Activated naive CD8-positive, alpha-beta T cell treated with anti-CD3 and anti-CD28 coated beads, Interleukin-2, amount 10 ng/mL, durations not matched to agents 7 days and 5 days (primary cell): ENCODE results near the gene TNPO3. TPM values are rescaled to one million over a fixed set of nuclear protein-coding genes. Genes with fewer than 3 reads are reported as not detected.
"Not testable (repeated sequence)": the region's sequence is repeated elsewhere in the genome, so short reads cannot be mapped to it uniquely, and the experiment has no call there.

Experiments
- ATAC-seq: fragments of 150-1000 bp; cut with Tn5 transposase; one replicate; pipeline ENCODE4 v1.10.0; 2021; ENCODE audit warnings: low read depth, moderate library complexity
- POLR2A ChIA-PET: fragments of 350-600 bp; sonication (Branson Sonifier 250); formaldehyde crosslinking; loops from one replicate; lab custom pipeline; 2021; ENCODE audit warnings: antibody characterized with exemption; lab: Charles Lee
- DNase-seq: peaks from one replicate; pipeline ENCODE4 v3.0.0; 2021
- H3K27ac Mint-ChIP-seq: one replicate; pipeline ENCODE4 v1.8.0; 2022; ENCODE audit warnings: mild to moderate bottlenecking, mixed read lengths
- H3K27me3 Mint-ChIP-seq: one replicate; pipeline ENCODE4 v1.8.0; 2022; ENCODE audit warnings: mild to moderate bottlenecking, moderate library complexity, mixed read lengths
- H3K36me3 Mint-ChIP-seq: one replicate; pipeline ENCODE4 v1.8.0; 2021; ENCODE audit warnings: mild to moderate bottlenecking, mixed read lengths
- H3K4me1 Mint-ChIP-seq: one replicate; pipeline ENCODE4 v1.8.0; 2021; ENCODE audit warnings: mixed read lengths
- H3K4me3 Mint-ChIP-seq: one replicate; pipeline ENCODE4 v1.8.0; 2022; ENCODE audit warnings: mild to moderate bottlenecking, moderate library complexity, mixed read lengths
- H3K9me3 Mint-ChIP-seq: one replicate; pipeline ENCODE4 v1.8.0; 2021; ENCODE audit warnings: mixed read lengths
- total RNA-seq, 2 experiments: library from RNA; stranded (reverse); gene quantifications; one replicate each; pipeline ENCODE4 v1.2.3, GENCODE V29; 2021

Gene TNPO3
- total RNA-seq, 2 experiments from 2014 or later = 43.0 to 43.9 TPM

DNA sequence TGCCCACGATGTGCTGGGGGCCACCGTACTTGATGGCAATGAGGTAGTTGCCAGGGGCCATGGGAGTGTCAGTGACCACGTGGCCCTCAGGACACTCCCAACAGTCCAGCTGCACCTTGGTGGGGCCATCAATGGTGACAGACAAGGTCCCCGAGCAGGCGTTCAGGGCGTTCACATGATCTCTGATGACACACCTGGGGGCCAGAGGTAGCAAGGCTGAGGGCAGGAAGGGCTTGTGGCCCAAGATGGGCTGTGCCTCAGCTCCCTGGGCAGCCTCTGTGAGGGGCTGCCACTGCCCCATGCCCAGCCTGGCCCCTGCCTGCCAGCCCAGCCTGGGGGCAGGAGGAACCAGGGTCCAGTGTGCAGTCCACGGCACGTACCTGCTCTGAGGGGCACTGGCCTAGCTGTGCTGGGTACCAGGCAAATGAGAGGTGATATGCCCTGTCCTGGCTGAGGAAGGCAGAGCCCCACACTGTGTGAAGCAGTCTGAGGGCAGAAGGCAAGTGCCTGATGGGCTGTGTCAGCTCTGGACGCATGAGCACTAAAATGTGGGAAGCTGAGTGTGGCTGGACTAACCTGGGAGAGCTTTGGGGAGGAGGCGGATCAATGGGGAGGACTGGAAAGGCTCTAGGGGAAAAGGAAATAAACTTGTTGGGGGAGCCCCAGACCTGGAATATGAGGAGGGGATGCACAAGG, 140.9 kb downstream of the TNPO3 start:
- Mint-ChIP-seq H3K27me3 (peaks cover 55% of the 10 kb centered on the region), H3K4me3 (no peak overlapping the region), H3K36me3 (no peaks in the 10 kb centered on the region), H3K9me3 (no peaks in the 10 kb centered on the region), H3K27ac (no peak overlapping the region), H3K4me1 (peaks cover 4% of the 10 kb centered on the region)
- DNase-seq (no peak), ATAC-seq (no peak)
- POLR2A ChIA-PET = no interaction called here

GRCh38 chr7:128912709-128913495, 142.0 kb downstream of the TNPO3 start:
- H3K27ac Mint-ChIP-seq, ATAC-seq, H3K4me3 Mint-ChIP-seq, H3K36me3 Mint-ChIP-seq, H3K4me1 Mint-ChIP-seq, DNase-seq, POLR2A ChIA-PET, H3K9me3 Mint-ChIP-seq: not testable (repeated sequence)
- H3K27me3 Mint-ChIP-seq = peaks cover 56% of the 10 kb centered on the region

GRCh38 chr7:128912281-128912680, 142.6 kb downstream of the TNPO3 start:
- ATAC-seq = no peak
- no peak for DNase-seq
- Mint-ChIP-seq H3K36me3 (no peaks in the 10 kb centered on the region), H3K4me1 (peaks cover 4% of the 10 kb centered on the region), H3K9me3 (no peaks in the 10 kb centered on the region), H3K27ac (no peak overlapping the region), H3K27me3 (peaks cover 59% of the 10 kb centered on the region), H3K4me3 (no peak overlapping the region)
- POLR2A ChIA-PET = no interaction called here

GRCh38 chr7:128911423-128912031, 143.4 kb downstream of the TNPO3 start:
- POLR2A ChIA-PET = no interaction called here
- no peak for DNase-seq
- H3K4me1 Mint-ChIP-seq = peaks cover 4% of the 10 kb centered on the region
- H3K4me3 Mint-ChIP-seq = no peak overlapping the region
- peak overlapping the region; percentile 40 for H3K27ac Mint-ChIP-seq
- H3K9me3 Mint-ChIP-seq = no peaks in the 10 kb centered on the region
- H3K36me3 Mint-ChIP-seq = no peaks in the 10 kb centered on the region
- peaks cover 52% of the 10 kb centered on the region for H3K27me3 Mint-ChIP-seq
- no peak for ATAC-seq

DNA sequence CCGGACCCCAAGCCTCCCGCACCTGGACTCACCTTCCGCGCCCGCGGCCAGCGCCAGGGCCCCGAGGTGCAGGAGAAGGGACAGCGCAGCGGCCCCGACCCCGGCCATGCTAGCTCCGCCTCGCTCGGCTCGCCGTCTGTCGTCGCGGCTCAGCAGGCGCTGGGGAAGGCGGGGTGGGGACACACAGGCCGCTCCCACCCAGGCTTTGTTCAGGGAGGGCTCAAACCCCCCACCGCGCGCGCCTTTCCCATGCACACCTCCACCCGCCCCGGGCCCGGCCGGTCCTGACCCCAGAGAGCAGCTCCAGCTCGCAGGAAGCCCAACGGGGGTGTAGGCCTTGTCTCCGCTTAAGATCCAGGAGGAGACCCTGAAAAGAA, 144.4 kb downstream of the TNPO3 start, which contains the start of gene KCP:
KCP (minus strand) TSS at position 141 of the 377 bp plus-strand sequence; CDS start at position 108, 33 bp downstream.
- POLR2A ChIA-PET = no interaction called here
- H3K36me3 Mint-ChIP-seq = no peaks in the 10 kb centered on the region
- DNase-seq (no peak), ATAC-seq (no peak)
- peaks cover 3% of the 10 kb centered on the region for H3K4me1 Mint-ChIP-seq
- peaks cover 53% of the 10 kb centered on the region for H3K27me3 Mint-ChIP-seq
- no peak within 1 kb of the TSS for H3K27ac Mint-ChIP-seq
- no peak within 1 kb of the TSS for H3K4me3 Mint-ChIP-seq
- H3K9me3 Mint-ChIP-seq = no peaks in the 10 kb centered on the region

- Mint-ChIP-seq H3K36me3 (no peaks in the 10 kb centered on the region), H3K27ac (no peak overlapping the region)
These were observed 145.0 kb downstream of the TNPO3 start for GRCh38 chr7:128909625-128910568.

DNA sequence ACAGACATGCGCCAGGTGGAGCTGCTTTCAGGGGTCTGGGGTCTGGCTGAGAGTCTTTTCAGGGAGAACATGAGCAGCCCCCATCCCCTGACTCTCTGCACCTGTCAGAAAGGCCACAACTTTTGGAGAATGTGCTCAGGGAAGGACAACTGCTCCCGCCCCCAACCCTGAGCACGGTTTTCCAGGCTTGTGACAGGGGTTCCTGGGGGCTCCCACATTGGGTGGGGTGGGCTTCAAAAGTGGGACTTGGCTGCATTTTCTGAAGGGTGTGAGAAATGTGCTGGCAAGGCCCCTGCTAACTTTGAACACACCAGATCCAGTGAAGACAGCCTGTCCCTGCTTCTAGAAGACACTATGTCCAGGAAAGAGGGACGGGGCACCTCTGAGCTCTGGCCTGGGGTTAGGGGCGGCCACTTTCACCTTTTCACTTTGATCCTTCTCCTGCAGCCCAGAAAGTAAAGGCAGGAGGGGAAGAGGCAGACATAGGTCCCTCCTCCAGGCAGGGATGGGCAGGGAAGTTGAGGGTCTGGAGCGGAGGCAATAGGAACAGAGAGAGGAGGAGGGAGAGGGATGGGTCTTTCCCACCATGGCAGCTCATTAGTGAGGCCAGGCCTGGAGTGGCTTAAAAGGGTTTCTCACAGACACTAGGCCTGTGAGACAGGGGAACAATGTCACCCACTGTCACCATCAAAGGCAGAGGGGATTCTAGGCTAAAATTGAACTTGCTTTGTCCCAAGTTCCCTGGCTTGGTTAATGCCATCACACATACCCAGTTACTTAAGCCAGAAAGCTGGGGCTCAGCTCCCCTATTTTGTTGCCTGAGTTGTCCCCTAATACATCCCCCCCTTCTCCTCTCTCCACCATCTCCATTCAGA, 145.9 kb downstream of the TNPO3 start:
- H3K36me3 Mint-ChIP-seq = no peaks in the 10 kb centered on the region
- no peak overlapping the region for H3K4me3 Mint-ChIP-seq
- H3K9me3 Mint-ChIP-seq = no peaks in the 10 kb centered on the region
- peaks cover 3% of the 10 kb centered on the region for H3K4me1 Mint-ChIP-seq
- POLR2A ChIA-PET = no interaction called here
- H3K27me3 Mint-ChIP-seq = peaks cover 41% of the 10 kb centered on the region
- DNase-seq = no peak
- H3K27ac Mint-ChIP-seq = no peak overlapping the region
- ATAC-seq = no peak

More at GRCh38 chr7:128909625-128910568, 145.0 kb downstream of the TNPO3 start:
- ATAC-seq = no peak
- Mint-ChIP-seq H3K4me1 (no peaks in the 10 kb centered on the region), H3K4me3 (no peak overlapping the region), H3K27me3 (peaks cover 49% of the 10 kb centered on the region), H3K9me3 (no peaks in the 10 kb centered on the region)
- DNase-seq = no peak
- POLR2A ChIA-PET = no interaction called here

GRCh38 chr7:128906766-128907559, 147.9 kb downstream of the TNPO3 start:
- DNase-seq (no peak), ATAC-seq (no peak)
- Mint-ChIP-seq H3K4me3 (no peak overlapping the region), H3K27me3 (peaks cover 42% of the 10 kb centered on the region), H3K4me1 (peaks cover 3% of the 10 kb centered on the region), H3K9me3 (no peaks in the 10 kb centered on the region), H3K36me3 (no peaks in the 10 kb centered on the region), H3K27ac (no peak overlapping the region)
- POLR2A ChIA-PET = no interaction called here

DNA sequence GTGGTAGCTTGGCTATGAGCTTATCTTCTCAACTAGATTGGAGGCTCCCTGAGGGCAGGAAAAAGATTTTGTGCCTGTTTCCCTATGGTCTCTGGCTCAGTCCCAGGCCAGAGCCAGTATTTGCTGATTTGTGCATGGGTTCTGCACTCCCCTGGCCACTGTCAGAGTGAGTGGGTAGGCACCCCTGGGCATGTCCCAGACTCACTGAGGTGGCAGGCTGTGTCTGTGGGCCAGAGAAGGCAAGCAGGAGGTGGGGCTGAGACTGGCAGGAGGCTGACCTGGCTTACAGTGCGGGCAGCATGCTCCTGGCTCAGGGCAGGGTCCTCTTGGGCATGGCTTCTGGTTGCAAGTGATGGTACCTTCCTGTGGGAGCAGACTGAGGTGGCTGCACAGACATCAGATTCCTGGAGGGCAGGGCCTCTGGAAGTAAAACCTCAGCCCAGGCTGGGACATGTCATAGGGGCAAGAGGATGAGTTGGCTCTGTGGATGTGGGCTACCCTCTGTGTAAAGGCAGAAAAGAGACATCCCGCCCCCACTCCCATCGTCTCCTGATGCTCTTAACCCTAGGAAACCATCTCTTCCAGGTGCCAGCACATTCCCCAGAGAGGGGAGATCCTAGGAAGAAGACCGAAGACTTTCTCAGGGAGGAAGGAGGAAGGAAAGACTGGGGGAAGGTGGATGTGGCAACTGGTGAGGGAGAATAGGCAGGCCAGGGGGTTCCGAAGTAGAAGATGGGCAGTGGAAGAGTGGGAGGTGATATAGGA, 148.7 kb downstream of the TNPO3 start:
- POLR2A ChIA-PET = no interaction called here
- H3K4me3 Mint-ChIP-seq = no peak overlapping the region
- no peak for ATAC-seq
- H3K9me3 Mint-ChIP-seq = no peaks in the 10 kb centered on the region
- no peak for DNase-seq
- H3K27ac Mint-ChIP-seq = no peak overlapping the region
- H3K4me1 Mint-ChIP-seq = peaks cover 3% of the 10 kb centered on the region
- no peaks in the 10 kb centered on the region for H3K36me3 Mint-ChIP-seq
- peaks cover 39% of the 10 kb centered on the region for H3K27me3 Mint-ChIP-seq

- POLR2A ChIA-PET = interaction anchor here (0.6 kb wide), 1 partner anchor 141 kb away, joined by 4 read pairs; no protein-coding TSS in a partner anchor
- H3K4me3 Mint-ChIP-seq = no peak overlapping the region
- peaks cover 3% of the 10 kb centered on the region for H3K4me1 Mint-ChIP-seq
- no peak for DNase-seq
- H3K27ac Mint-ChIP-seq = no peak overlapping the region
- H3K9me3 Mint-ChIP-seq = no peaks in the 10 kb centered on the region
- no peaks in the 10 kb centered on the region for H3K36me3 Mint-ChIP-seq
- peak; percentile 66 for ATAC-seq
- peaks cover 33% of the 10 kb centered on the region for H3K27me3 Mint-ChIP-seq
These were observed 150.3 kb downstream of the TNPO3 start for GRCh38 chr7:128904381-128905197.
